Liver (tissue), 3 donors: Measurements from ENCODE around the gene ABLIM2.

ENCODE experiments used
- GABPA ChIP-seq, 2 donors: IDR thresholded peaks in 1 of 2; conservative IDR thresholded peaks in 1 of 2; 2 replicates each; pipeline ENCODE4 v1.6.1; 2016; ENCODE audit warnings: antibody characterized with exemption in 2 of 2, mild to moderate bottlenecking in 1 of 2, moderate library complexity in 1 of 2
- JUND ChIP-seq, 2 donors: IDR thresholded peaks; 2 replicates each; pipeline ENCODE4 v1.6.1; 2016; ENCODE audit warnings: antibody characterized with exemption in 2 of 2
- TF ChIP-seq, protein P1 (sequence below): fragments of 150-350 bp; IDR thresholded peaks from 2 replicates; pipeline ENCODE4 v1.5.1; 2017; ENCODE audit warnings: improper control_type of control experiment, low read depth, low read length; ENCODE audit not compliant: missing input control
- donor health status: healthy.
- donor health status: healthy.

DNA sequence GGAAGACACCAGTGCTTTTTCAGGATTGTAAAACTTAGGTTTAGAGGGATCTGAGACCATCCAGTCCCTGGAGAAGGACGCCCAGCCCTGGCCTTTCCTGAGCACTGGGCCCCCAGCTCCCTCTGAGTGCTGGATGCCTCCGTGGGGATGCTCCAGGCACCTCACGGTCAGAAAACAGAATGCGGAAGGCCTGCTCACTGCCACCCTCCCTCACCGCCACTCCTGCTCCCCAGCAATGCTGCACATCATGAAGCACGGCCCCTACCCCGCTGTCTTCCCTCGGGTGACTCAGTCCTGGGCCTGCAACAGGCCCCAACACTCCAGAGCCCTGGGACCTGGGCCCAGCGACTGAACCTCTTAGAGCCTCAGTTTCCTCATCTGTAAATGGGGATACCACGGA lies 26.2 kb downstream of the ABLIM2 start:
- TF ChIP-seq, protein P1, sequence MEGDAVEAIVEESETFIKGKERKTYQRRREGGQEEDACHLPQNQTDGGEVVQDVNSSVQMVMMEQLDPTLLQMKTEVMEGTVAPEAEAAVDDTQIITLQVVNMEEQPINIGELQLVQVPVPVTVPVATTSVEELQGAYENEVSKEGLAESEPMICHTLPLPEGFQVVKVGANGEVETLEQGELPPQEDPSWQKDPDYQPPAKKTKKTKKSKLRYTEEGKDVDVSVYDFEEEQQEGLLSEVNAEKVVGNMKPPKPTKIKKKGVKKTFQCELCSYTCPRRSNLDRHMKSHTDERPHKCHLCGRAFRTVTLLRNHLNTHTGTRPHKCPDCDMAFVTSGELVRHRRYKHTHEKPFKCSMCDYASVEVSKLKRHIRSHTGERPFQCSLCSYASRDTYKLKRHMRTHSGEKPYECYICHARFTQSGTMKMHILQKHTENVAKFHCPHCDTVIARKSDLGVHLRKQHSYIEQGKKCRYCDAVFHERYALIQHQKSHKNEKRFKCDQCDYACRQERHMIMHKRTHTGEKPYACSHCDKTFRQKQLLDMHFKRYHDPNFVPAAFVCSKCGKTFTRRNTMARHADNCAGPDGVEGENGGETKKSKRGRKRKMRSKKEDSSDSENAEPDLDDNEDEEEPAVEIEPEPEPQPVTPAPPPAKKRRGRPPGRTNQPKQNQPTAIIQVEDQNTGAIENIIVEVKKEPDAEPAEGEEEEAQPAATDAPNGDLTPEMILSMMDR: no peak
- no peak for TF ChIP-seq GABPA (IDR thresholded peaks at IDR 0.05 in 1 of 2, conservative IDR thresholded peaks at IDR 0.05 in 1 of 2)
- TF ChIP-seq JUND (IDR thresholded peaks at IDR 0.05): no peak
